CD4-positive, CD25-positive, alpha-beta regulatory T cell (primary cell): ENCODE data around the gene RPP14. TPM values are rescaled to one million over a fixed set of nuclear protein-coding genes. Genes with fewer than 3 reads are reported as not detected.
"Not testable (repeated sequence)": the region's sequence is repeated elsewhere in the genome, so short reads cannot be mapped to it uniquely, and the experiment has no call there.

ENCODE experiments used
- ATAC-seq, 2 donors: fragments of 150-1000 bp; cut with Tn5 transposase; one replicate each; pipeline ENCODE4 v1.10.0; 2021; ENCODE audit warnings: low read depth in 2 of 2, moderate number of reproducible peaks in 2 of 2, moderate library complexity in 1 of 2
- DNase-seq, 3 donors: peaks; one replicate each; pipeline versions ENCODE4 v3.0.0 to v3.0.0-alpha.2; 2012 to 2022; ENCODE audit warnings: mixed read lengths in 1 of 3
- H3K27ac ChIP-seq: one replicate; pipeline ENCODE4 v1.7.0; 2013; ENCODE audit warnings: mild to moderate bottlenecking, low read length; ENCODE audit not compliant: insufficient read depth, poor library complexity, severe bottlenecking
- H3K27me3 ChIP-seq: one replicate; pipeline ENCODE4 v1.7.0; 2013; ENCODE audit warnings: low read length; ENCODE audit not compliant: control insufficient read depth, insufficient read depth
- H3K36me3 ChIP-seq: one replicate; pipeline ENCODE4 v1.7.0; 2013; ENCODE audit warnings: mild to moderate bottlenecking, low read length, moderate library complexity; ENCODE audit not compliant: control insufficient read depth, insufficient read depth
- H3K4me1 ChIP-seq: 2 replicates; pipeline ENCODE4 v1.7.0; 2013; ENCODE audit warnings: mild to moderate bottlenecking, low read length; ENCODE audit not compliant: insufficient read depth, control insufficient read depth, poor library complexity, severe bottlenecking
- H3K4me3 ChIP-seq: one replicate; pipeline ENCODE4 v1.7.0; 2013; ENCODE audit warnings: low read depth, mild to moderate bottlenecking, low read length, moderate library complexity
- H3K9me3 ChIP-seq, 2 experiments: 1 replicate in 1 of 2; 2 replicates in 1 of 2; pipeline ENCODE4 v1.7.0; 2013; ENCODE audit warnings: low read length in 2 of 2, mild to moderate bottlenecking in 1 of 2, moderate library complexity in 1 of 2; ENCODE audit not compliant: control insufficient read depth in 2 of 2
- H3K27ac Mint-ChIP-seq, 3 donors: one replicate each; pipeline ENCODE4 v1.8.0; 2020 to 2022; ENCODE audit warnings: mild to moderate bottlenecking in 3 of 3, mixed read lengths in 3 of 3, moderate library complexity in 2 of 3
- H3K27me3 Mint-ChIP-seq: one replicate; pipeline ENCODE4 v1.8.0; 2022; ENCODE audit warnings: mild to moderate bottlenecking, mixed read lengths
- H3K36me3 Mint-ChIP-seq: one replicate; pipeline ENCODE4 v1.8.0; 2020; ENCODE audit warnings: mixed read lengths
- H3K4me1 Mint-ChIP-seq, 4 donors: one replicate each; pipeline ENCODE4 v1.8.0; 2020 to 2022; ENCODE audit warnings: mixed read lengths in 4 of 4, mild to moderate bottlenecking in 1 of 4
- H3K4me3 Mint-ChIP-seq, 4 donors: one replicate each; pipeline ENCODE4 v1.8.0; 2020 to 2022; ENCODE audit warnings: mild to moderate bottlenecking in 4 of 4, mixed read lengths in 4 of 4, moderate library complexity in 3 of 4
- H3K9me3 Mint-ChIP-seq, 7 donors: one replicate each; pipeline ENCODE4 v1.8.0; 2020 to 2022; ENCODE audit warnings: mixed read lengths in 7 of 7, mild to moderate bottlenecking in 3 of 7, moderate library complexity in 2 of 7
- polyA plus RNA-seq, 4 donors: library from polyadenylated mRNA; unstranded; fragments of 300-500 nt; fragmentation: Illumina TruSeq; gene quantifications; one replicate each; pipeline ENCODE4 v1.2.3, GENCODE V29; 2021
- total RNA-seq: library from RNA; stranded (reverse); gene quantifications from one replicate; pipeline ENCODE4 v1.2.3, GENCODE V29; 2022

The RPP14 gene
- total and polyA plus RNA-seq, 5 donors from 2014 or later: 5.7 to 14.3 (median 7.0) TPM

GRCh38 chr3:58285334-58285733, 20.7 kb upstream of the RPP14 start:
- peaks cover 21% of the 10 kb centered on the region for H3K36me3 Mint-ChIP-seq
- no peaks in the 10 kb centered on the region for H3K36me3 ChIP-seq
- H3K27ac Mint-ChIP-seq: no peak overlapping the region

GRCh38 chr3:58287354-58287753, 18.7 kb upstream of the RPP14 start:
- H3K27me3 Mint-ChIP-seq: no peaks in the 10 kb centered on the region
- no peak for DNase-seq

More at GRCh38 chr3:58285334-58285733, 20.7 kb upstream of the RPP14 start:
- H3K4me3 ChIP-seq: no peak overlapping the region
- Mint-ChIP-seq H3K4me3 (no peak overlapping the region), H3K9me3 (no peaks in the 10 kb centered on the region), H3K27me3 (no peaks in the 10 kb centered on the region), H3K4me1 (peaks cover 0 to 3% (median 0%) of the 10 kb centered on the region in 4 donors)
- H3K4me1 ChIP-seq: no peaks in the 10 kb centered on the region
- ATAC-seq (no peak), DNase-seq (no peak)
- H3K27ac ChIP-seq: no peak overlapping the region
- H3K9me3 ChIP-seq: no peaks in the 10 kb centered on the region
- no peaks in the 10 kb centered on the region for H3K27me3 ChIP-seq

GRCh38 chr3:58288011-58288728, 17.9 kb upstream of the RPP14 start:
- Mint-ChIP-seq H3K4me3 (no peak overlapping the region), H3K27me3 (no peaks in the 10 kb centered on the region), H3K4me1 (peaks cover 0 to 3% (median 0%) of the 10 kb centered on the region in 4 donors), H3K9me3 (peaks cover 0 to 1% (median 0%) of the 10 kb centered on the region in 7 donors), H3K36me3 (peaks cover 19% of the 10 kb centered on the region), H3K27ac (no peak overlapping the region)
- H3K4me3 ChIP-seq: no peak overlapping the region
- no peak overlapping the region for H3K27ac ChIP-seq
- no peaks in the 10 kb centered on the region for H3K36me3 ChIP-seq
- H3K27me3 ChIP-seq: no peaks in the 10 kb centered on the region
- H3K4me1 ChIP-seq: no peaks in the 10 kb centered on the region
- no peaks in the 10 kb centered on the region for H3K9me3 ChIP-seq
- no peak for ATAC-seq
- no peak for DNase-seq

More at GRCh38 chr3:58287354-58287753, 18.7 kb upstream of the RPP14 start:
- H3K9me3 Mint-ChIP-seq: no peaks in the 10 kb centered on the region
- H3K4me3 Mint-ChIP-seq: no peak overlapping the region
- peaks cover 17% of the 10 kb centered on the region for H3K36me3 Mint-ChIP-seq
- no peaks in the 10 kb centered on the region for H3K9me3 ChIP-seq
- no peaks in the 10 kb centered on the region for H3K36me3 ChIP-seq
- H3K4me3 ChIP-seq: no peak overlapping the region
- no peaks in the 10 kb centered on the region for H3K27me3 ChIP-seq
- no peak for ATAC-seq
- H3K4me1 ChIP-seq: no peaks in the 10 kb centered on the region
- H3K27ac Mint-ChIP-seq: no peak overlapping the region
- H3K27ac ChIP-seq: no peak overlapping the region
- H3K4me1 Mint-ChIP-seq: peaks cover 0 to 3% (median 0%) of the 10 kb centered on the region in 4 donors

GRCh38 chr3:58288964-58289613, 17.0 kb upstream of the RPP14 start:
- not testable (repeated sequence) for H3K4me3 Mint-ChIP-seq, H3K36me3 ChIP-seq, H3K9me3 Mint-ChIP-seq

GRCh38 chr3:58290446-58290845, 15.6 kb upstream of the RPP14 start:
- not testable (repeated sequence) for H3K27me3 ChIP-seq, H3K4me3 Mint-ChIP-seq, H3K9me3 Mint-ChIP-seq, ATAC-seq, H3K9me3 ChIP-seq, H3K27ac Mint-ChIP-seq, H3K4me1 Mint-ChIP-seq, H3K27me3 Mint-ChIP-seq, H3K4me3 ChIP-seq, H3K36me3 ChIP-seq, H3K27ac ChIP-seq, H3K4me1 ChIP-seq, DNase-seq
- H3K36me3 Mint-ChIP-seq: peaks cover 13% of the 10 kb centered on the region

More at GRCh38 chr3:58288964-58289613, 17.0 kb upstream of the RPP14 start:
- not testable (repeated sequence) for DNase-seq, H3K4me1 Mint-ChIP-seq, H3K4me1 ChIP-seq, H3K27me3 ChIP-seq, H3K27me3 Mint-ChIP-seq, H3K4me3 ChIP-seq, ATAC-seq, H3K27ac ChIP-seq, H3K9me3 ChIP-seq, H3K27ac Mint-ChIP-seq
- peaks cover 21% of the 10 kb centered on the region for H3K36me3 Mint-ChIP-seq

- Mint-ChIP-seq H3K9me3 (peaks cover 0 to 4% (median 0%) of the 10 kb centered on the region in 7 donors), H3K27ac (no peak overlapping the region), H3K4me1 (no peaks in the 10 kb centered on the region), H3K27me3 (no peaks in the 10 kb centered on the region), H3K36me3 (peaks cover 12% of the 10 kb centered on the region), H3K4me3 (no peak overlapping the region)
- Histone ChIP-seq H3K27ac (no peak overlapping the region), H3K27me3 (no peaks in the 10 kb centered on the region), H3K4me3 (no peak overlapping the region), H3K9me3 (no peaks in the 10 kb centered on the region), H3K4me1 (no peaks in the 10 kb centered on the region), H3K36me3 (no peaks in the 10 kb centered on the region)
- DNase-seq (no peak), ATAC-seq (no peak)
Observed at GRCh38 chr3:58291671-58292338, 14.2 kb upstream of the RPP14 start.

GRCh38 chr3:58292866-58293265, 13.2 kb upstream of the RPP14 start:
- H3K4me3 Mint-ChIP-seq: no peak overlapping the region
- Histone ChIP-seq H3K9me3 (no peaks in the 10 kb centered on the region), H3K36me3 (no peaks in the 10 kb centered on the region), H3K27ac (no peak overlapping the region), H3K4me3 (no peak overlapping the region), H3K27me3 (no peaks in the 10 kb centered on the region), H3K4me1 (no peaks in the 10 kb centered on the region)
- peaks cover 12% of the 10 kb centered on the region for H3K36me3 Mint-ChIP-seq
- no peaks in the 10 kb centered on the region for H3K4me1 Mint-ChIP-seq
- H3K27me3 Mint-ChIP-seq: peaks cover under 1% of the 10 kb centered on the region
- no peak for DNase-seq
- H3K27ac Mint-ChIP-seq: no peak overlapping the region
- peaks cover 0 to 4% (median 0%) of the 10 kb centered on the region in 7 donors for H3K9me3 Mint-ChIP-seq
- ATAC-seq: no peak
